SU-DHL-6 (cell line): ENCODE results near the gene GNPTAB.

Experiments
- EZH2phosphoT487 ChIP-seq: fragments of 200-600 bp; sonication (generic), shearing (Covaris generic); conservative IDR thresholded peaks from 2 replicates; pipeline ENCODE4 v1.6.1; 2018; ENCODE audit warnings: mild to moderate bottlenecking, antibody characterized with exemption, low read length, moderate library complexity, mixed read lengths
- TF ChIP-seq, protein P1 (sequence below): fragments of 200-600 bp; sonication (generic); IDR thresholded peaks from one replicate; pipeline ENCODE4 v1.5.1; 2017; ENCODE audit warnings: antibody characterized with exemption, mild to moderate bottlenecking, low read length, moderate library complexity; ENCODE audit not compliant: insufficient read depth, poor library complexity, severe bottlenecking

GRCh38 chr12:101697197-101697929 is 133.4 kb downstream of the GNPTAB start, which contains the start of gene CHPT1:
- TF ChIP-seq, protein P1, sequence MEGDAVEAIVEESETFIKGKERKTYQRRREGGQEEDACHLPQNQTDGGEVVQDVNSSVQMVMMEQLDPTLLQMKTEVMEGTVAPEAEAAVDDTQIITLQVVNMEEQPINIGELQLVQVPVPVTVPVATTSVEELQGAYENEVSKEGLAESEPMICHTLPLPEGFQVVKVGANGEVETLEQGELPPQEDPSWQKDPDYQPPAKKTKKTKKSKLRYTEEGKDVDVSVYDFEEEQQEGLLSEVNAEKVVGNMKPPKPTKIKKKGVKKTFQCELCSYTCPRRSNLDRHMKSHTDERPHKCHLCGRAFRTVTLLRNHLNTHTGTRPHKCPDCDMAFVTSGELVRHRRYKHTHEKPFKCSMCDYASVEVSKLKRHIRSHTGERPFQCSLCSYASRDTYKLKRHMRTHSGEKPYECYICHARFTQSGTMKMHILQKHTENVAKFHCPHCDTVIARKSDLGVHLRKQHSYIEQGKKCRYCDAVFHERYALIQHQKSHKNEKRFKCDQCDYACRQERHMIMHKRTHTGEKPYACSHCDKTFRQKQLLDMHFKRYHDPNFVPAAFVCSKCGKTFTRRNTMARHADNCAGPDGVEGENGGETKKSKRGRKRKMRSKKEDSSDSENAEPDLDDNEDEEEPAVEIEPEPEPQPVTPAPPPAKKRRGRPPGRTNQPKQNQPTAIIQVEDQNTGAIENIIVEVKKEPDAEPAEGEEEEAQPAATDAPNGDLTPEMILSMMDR, result no peak
- TF ChIP-seq EZH2phosphoT487, result no peak
